K562 (cell line): ENCODE measurements around the gene SOS2. TPM values are rescaled to one million over a fixed set of nuclear protein-coding genes. Genes with fewer than 3 reads are reported as not detected.

Source experiments
- ATAC-seq: fragments of 200-7000 bp; cut with Tn5 transposase; 3 replicates; pipeline ENCODE4 v1.9.1; 2020; ENCODE audit warnings: moderate library complexity
- BruUV-seq: library from RNA; stranded (reverse); fragments of 400-500 nt; replicated peaks from 2 replicates; lab custom pipeline; 2021; lab: Mats Ljungman, UMichigan
- CTCF ChIA-PET: fragments of 300-600 bp; formaldehyde crosslinking; extraction: SDS; loops from one replicate; lab custom pipeline; 2021; ENCODE audit warnings: low intra/inter-chr PET ratio; lab: Yijun Ruan, JAX
- POLR2A ChIA-PET: fragments of 300-600, 350-650 bp; sonication (Branson Sonifier 250); formaldehyde crosslinking; extraction: SDS; loops from one replicate; lab custom pipeline; 2021; ENCODE audit warnings: antibody characterized with exemption, inconsistent platforms; lab: Yijun Ruan, JAX
- DNase-seq, 4 experiments: peaks; one replicate each; pipeline versions ENCODE4 v3.0.0 to v3.0.0-alpha.2; 2011 to 2018; ENCODE audit warnings: low spot score in 3 of 4, mixed read lengths in 3 of 4; ENCODE audit errors: extremely low read depth in 1 of 4
- FAIRE-seq: peaks from 2 replicates; lab custom pipeline; 2011; peaks lifted over from hg19 to GRCh38; lab: Jason Lieb, UNC
- H2AFZ ChIP-seq: 2 replicates; pipeline ENCODE4 v1.6.0; 2011; ENCODE audit warnings: low read depth, low read length, control low read depth, inconsistent platforms
- H3K27ac ChIP-seq: fragments of 200-600 bp; 3 replicates; pipeline ENCODE4 v1.8.0; 2011; ENCODE audit warnings: low read depth, mild to moderate bottlenecking, control low read depth, inconsistent platforms, low read length, moderate library complexity, mixed read lengths; ENCODE audit errors: extremely low read depth
- H3K27me3 ChIP-seq, 2 experiments: fragments of 300-600 bp in 1 of 2; 2 replicates in 1 of 2; 3 replicates in 1 of 2; pipeline versions ENCODE4 v1.6.0 to v1.8.0; 2011; ENCODE audit warnings: inconsistent platforms in 2 of 2, low read length in 2 of 2, mild to moderate bottlenecking in 1 of 2, mixed read lengths in 1 of 2, moderate library complexity in 1 of 2; ENCODE audit not compliant: control insufficient read depth in 2 of 2, insufficient read depth in 2 of 2
- H3K36me3 ChIP-seq: fragments of 300-600 bp; 3 replicates; pipeline ENCODE4 v1.8.0; 2011; ENCODE audit warnings: mild to moderate bottlenecking, low read length, inconsistent platforms; ENCODE audit not compliant: control insufficient read depth, insufficient read depth
- H3K4me1 ChIP-seq, 2 experiments: fragments of 200-600 bp in 1 of 2; replicated peaks in 1 of 2; 2 replicates in 1 of 2; 3 replicates in 1 of 2; pipeline versions ENCODE4 v1.5.1 to v1.8.0; 2011; ENCODE audit warnings: inconsistent platforms in 2 of 2, low read length in 2 of 2, mild to moderate bottlenecking in 1 of 2, mixed read lengths in 1 of 2, moderate library complexity in 1 of 2; ENCODE audit not compliant: control insufficient read depth in 2 of 2, insufficient read depth in 2 of 2
- H3K4me2 ChIP-seq: 2 replicates; pipeline ENCODE4 v1.6.1; 2011; ENCODE audit warnings: low read length, control low read depth, inconsistent platforms, mixed read lengths; ENCODE audit not compliant: insufficient read depth
- H3K4me3 ChIP-seq: fragments of 200-600 bp; sonication (generic), shearing (Covaris generic); 2 replicates; pipeline ENCODE4 v1.5.1; 2016; ENCODE audit warnings: control low read depth, inconsistent platforms
- H3K79me2 ChIP-seq: fragments of 200-600 bp; 3 replicates; pipeline ENCODE4 v1.8.0; 2011; ENCODE audit warnings: low read length, inconsistent platforms; ENCODE audit not compliant: control insufficient read depth, insufficient read depth
- H3K9ac ChIP-seq, 2 experiments: 2 replicates each; pipeline versions ENCODE4 v1.6.0 to v1.6.1; 2011; ENCODE audit warnings: low read depth in 2 of 2, low read length in 2 of 2, control low read depth in 1 of 2, inconsistent platforms in 1 of 2, mild to moderate bottlenecking in 1 of 2, mixed read lengths in 1 of 2; ENCODE audit not compliant: insufficient read depth in 1 of 2
- H3K9me1 ChIP-seq: one replicate; pipeline ENCODE4 v1.6.0; 2011; ENCODE audit warnings: inconsistent platforms, mild to moderate bottlenecking, low read length, moderate library complexity; ENCODE audit not compliant: control insufficient read depth, insufficient read depth
- H3K9me3 ChIP-seq: replicated peaks from 2 replicates; pipeline ENCODE4 v1.5.1; 2011; ENCODE audit warnings: low read depth, low read length, inconsistent platforms; ENCODE audit not compliant: control insufficient read depth, insufficient read depth
- H4K20me1 ChIP-seq: replicated peaks from 2 replicates; pipeline ENCODE4 v1.6.1; 2011; ENCODE audit warnings: low read length, inconsistent platforms, mixed read lengths; ENCODE audit not compliant: control insufficient read depth, insufficient read depth
- HINFP ChIP-seq: fragments of 450-650 bp; conservative IDR thresholded peaks from 2 replicates; pipeline ENCODE4 v1.6.1; 2016; ENCODE audit warnings: missing genetic modification characterization, low read depth, mild to moderate bottlenecking, control low read depth, missing compliant biosample characterization
- ZBTB33 ChIP-seq: sonication (generic); formaldehyde crosslinking; IDR thresholded peaks from 2 replicates; pipeline ENCODE4 v1.8.1; 2023; ENCODE audit warnings: mild to moderate bottlenecking, missing genetic modification reagents
- WGBS: fragments of 100-300 bp; shearing (Covaris generic); methylation state at CpG from one replicate; pipeline ENCODE4 v1.1.6; 2016; ENCODE audit warnings: low coverage, mixed read lengths; ENCODE audit not compliant: insufficient coverage; ENCODE audit errors: missing lambda C conversion rate; 5-methylcytosine and 5-hydroxymethylcytosine counted together
- in situ Hi-C: fragments of 300-500 bp; cut with MboI; formaldehyde crosslinking; loops from 4 replicates; pipeline ENCODE4 v1.15.0; 2018; ENCODE audit warnings: inconsistent platforms, mixed read lengths
- intact Hi-C: fragments of 100-400 bp; cut with micrococcal nuclease; formaldehyde crosslinking; loops from 2 replicates; pipeline ENCODE4 v1.14.2; 2022
- polyA plus RNA-seq, 8 experiments: library from polyadenylated mRNA; depleted of rRNA in 4 of 8; stranded (reverse) in 5 of 8; unstranded in 3 of 8; fragments of >200 nt; fragmentation: Nextera tagmentation in 2 of 8; fragmentation: Illumina TruSeq in 1 of 8; extraction: Ambion mirVana in 2 of 8; extraction: Trizol in 1 of 8; gene quantifications; 2 replicates each; pipeline versions ENCODE4 v1.2.1 to v1.2.3, GENCODE V29; 2011 to 2014; ENCODE audit warnings: inconsistent platforms in 1 of 8, missing spikeins in 1 of 8
- total RNA-seq, 7 experiments: library from RNA; depleted of rRNA in 6 of 7; stranded (reverse); fragments of >200 nt in 6 of 7; fragmentation: Illumina TruSeq in 2 of 7; extraction: Trizol in 2 of 7; gene quantifications; 2 replicates each; pipeline versions ENCODE4 v1.2.1 to v1.2.3, GENCODE V29; 2011 to 2021; ENCODE audit warnings: low replicate concordance in 1 of 7

SOS2 gene
- total and polyA plus RNA-seq, 9 of the 15 experiments (the other 6 are each of a cell fraction or from before 2014, with no cell fraction given): 2.2 to 13.1 (median 10.5) TPM

GRCh38 chr14:50218501-50218900 is 12.9 kb downstream of the SOS2 start:
- no peak for TF ChIP-seq HINFP (tag)
- TF ChIP-seq ZBTB33 (CRISPR knock-in tag): peak; percentile 69; the same call in 1 of the 2 replicates
- Histone ChIP-seq H3K4me1 (no peaks in the 10 kb centered on the region; a peak in 1 of 5 replicates), H3K4me3 (no peak overlapping the region), H2AFZ (no peak overlapping the region), H4K20me1 (no peaks in the 10 kb centered on the region), H3K27me3 (no peaks in the 10 kb centered on the region), H3K9me3 (no peaks in the 10 kb centered on the region), H3K79me2 (peaks cover 35% of the 10 kb centered on the region), H3K36me3 (no peaks in the 10 kb centered on the region), H3K9ac (no peak overlapping the region), H3K4me2 (no peak overlapping the region), H3K27ac (no peak overlapping the region), H3K9me1 (no peaks in the 10 kb centered on the region)
- ChIA-PET POLR2A (no interaction called here), CTCF (interaction anchor here (0.6 kb wide), 1 partner anchor 394 kb away, joined by 3 read pairs; no protein-coding TSS in a partner anchor)
- FAIRE-seq (no peak), DNase-seq (no peak), ATAC-seq (peak; percentile 22; the same call in 1 of the 3 replicates)
- in situ Hi-C loops (no loop called here), intact Hi-C loops (no loop called here)
- 25% methylated on average over 4 of the region's 5 CpGs for WGBS
- no TSS peak for BruUV-seq
